ENCODE measurements around the gene PALB2.

DNA sequence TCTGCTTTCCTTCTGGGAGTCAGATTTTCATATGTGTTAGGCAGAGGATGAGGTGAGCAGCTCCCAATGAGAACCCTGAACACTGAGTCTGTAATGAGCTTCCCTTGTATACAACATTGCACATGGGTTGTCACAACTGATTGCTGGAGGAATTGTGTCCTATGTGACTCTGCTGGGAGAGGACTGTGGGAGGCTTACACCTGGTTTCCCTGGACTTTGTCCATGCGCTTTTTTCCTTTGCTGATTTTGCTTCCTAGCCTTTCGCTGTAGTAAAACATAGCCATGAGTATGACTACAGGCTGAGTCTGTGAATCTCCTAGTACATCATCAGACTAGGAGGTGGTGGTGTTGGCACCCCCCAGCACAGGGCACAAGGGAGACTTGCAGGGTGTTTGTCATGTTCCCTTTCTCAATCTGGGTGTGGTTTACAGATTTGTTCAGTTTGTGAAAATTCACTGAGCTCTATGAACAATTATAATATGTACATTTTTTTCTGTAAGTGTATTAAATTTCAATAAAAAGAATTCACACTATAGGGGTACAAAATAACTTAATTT, 35.9 kb upstream of the PALB2 start:
- TF ChIP-seq POLR2A (IDR thresholded peaks at IDR 0.05): no peak
- TF ChIP-seq, protein P1, sequence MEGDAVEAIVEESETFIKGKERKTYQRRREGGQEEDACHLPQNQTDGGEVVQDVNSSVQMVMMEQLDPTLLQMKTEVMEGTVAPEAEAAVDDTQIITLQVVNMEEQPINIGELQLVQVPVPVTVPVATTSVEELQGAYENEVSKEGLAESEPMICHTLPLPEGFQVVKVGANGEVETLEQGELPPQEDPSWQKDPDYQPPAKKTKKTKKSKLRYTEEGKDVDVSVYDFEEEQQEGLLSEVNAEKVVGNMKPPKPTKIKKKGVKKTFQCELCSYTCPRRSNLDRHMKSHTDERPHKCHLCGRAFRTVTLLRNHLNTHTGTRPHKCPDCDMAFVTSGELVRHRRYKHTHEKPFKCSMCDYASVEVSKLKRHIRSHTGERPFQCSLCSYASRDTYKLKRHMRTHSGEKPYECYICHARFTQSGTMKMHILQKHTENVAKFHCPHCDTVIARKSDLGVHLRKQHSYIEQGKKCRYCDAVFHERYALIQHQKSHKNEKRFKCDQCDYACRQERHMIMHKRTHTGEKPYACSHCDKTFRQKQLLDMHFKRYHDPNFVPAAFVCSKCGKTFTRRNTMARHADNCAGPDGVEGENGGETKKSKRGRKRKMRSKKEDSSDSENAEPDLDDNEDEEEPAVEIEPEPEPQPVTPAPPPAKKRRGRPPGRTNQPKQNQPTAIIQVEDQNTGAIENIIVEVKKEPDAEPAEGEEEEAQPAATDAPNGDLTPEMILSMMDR (IDR thresholded peaks at IDR 0.05): no peak
